Skeletal muscle tissue (tissue), 4 donors: ENCODE results near the gene AKAP12. TPM values are rescaled to one million over a fixed set of nuclear protein-coding genes. Genes with fewer than 3 reads are reported as not detected.
"Not testable (repeated sequence)": the region's sequence is repeated elsewhere in the genome, so short reads cannot be mapped to it uniquely, and the experiment has no call there.

Source experiments
- H3K27ac ChIP-seq: one replicate; pipeline ENCODE4 v1.7.0; 2013; ENCODE audit warnings: mild to moderate bottlenecking, low read depth, low read length, inconsistent platforms
- H3K27me3 ChIP-seq, 3 donors: one replicate each; pipeline ENCODE4 v1.7.0; 2013; ENCODE audit warnings: low read length in 3 of 3; ENCODE audit not compliant: control insufficient read depth in 3 of 3, insufficient read depth in 3 of 3
- H3K36me3 ChIP-seq, 3 donors: one replicate each; pipeline ENCODE4 v1.7.0; 2013; ENCODE audit warnings: low read length in 3 of 3; ENCODE audit not compliant: control insufficient read depth in 3 of 3, insufficient read depth in 3 of 3
- H3K4me1 ChIP-seq, 3 donors: one replicate each; pipeline ENCODE4 v1.7.0; 2013; ENCODE audit warnings: low read length in 3 of 3, mild to moderate bottlenecking in 3 of 3; ENCODE audit not compliant: control insufficient read depth in 3 of 3, insufficient read depth in 3 of 3
- H3K4me3 ChIP-seq, 3 donors: one replicate each; pipeline ENCODE4 v1.7.0; 2013; ENCODE audit warnings: low read length in 3 of 3
- H3K9ac ChIP-seq, 3 donors: one replicate each; pipeline ENCODE4 v1.7.0; 2013; ENCODE audit warnings: low read length in 3 of 3, mild to moderate bottlenecking in 3 of 3, moderate library complexity in 2 of 3, low read depth in 1 of 3
- H3K9me3 ChIP-seq, 3 donors: one replicate each; pipeline ENCODE4 v1.7.0; 2013; ENCODE audit warnings: low read length in 3 of 3; ENCODE audit not compliant: control insufficient read depth in 3 of 3
- total RNA-seq: library from RNA; depleted of rRNA; stranded (reverse); fragments of >200 nt; gene quantifications from one replicate; pipeline ENCODE4 v1.2.3, GENCODE V29; 2014
- donor health status: Osteomylitis.

The AKAP12 gene
- total RNA-seq, 1 donor from 2014 or later, result 99.7 TPM

GRCh38 chr6:151351146-151351700 is 111.5 kb downstream of the AKAP12 start:
- no peak overlapping the region for H3K9ac ChIP-seq
- no peaks in the 10 kb centered on the region for H3K9me3 ChIP-seq
- H3K36me3 ChIP-seq, result peaks cover 0 to 5% (median 4%) of the 10 kb centered on the region in 3 donors
- no peaks in the 10 kb centered on the region for H3K27me3 ChIP-seq
- no peak overlapping the region for H3K27ac ChIP-seq
- no peaks in the 10 kb centered on the region for H3K4me1 ChIP-seq
- no peak overlapping the region for H3K4me3 ChIP-seq

DNA sequence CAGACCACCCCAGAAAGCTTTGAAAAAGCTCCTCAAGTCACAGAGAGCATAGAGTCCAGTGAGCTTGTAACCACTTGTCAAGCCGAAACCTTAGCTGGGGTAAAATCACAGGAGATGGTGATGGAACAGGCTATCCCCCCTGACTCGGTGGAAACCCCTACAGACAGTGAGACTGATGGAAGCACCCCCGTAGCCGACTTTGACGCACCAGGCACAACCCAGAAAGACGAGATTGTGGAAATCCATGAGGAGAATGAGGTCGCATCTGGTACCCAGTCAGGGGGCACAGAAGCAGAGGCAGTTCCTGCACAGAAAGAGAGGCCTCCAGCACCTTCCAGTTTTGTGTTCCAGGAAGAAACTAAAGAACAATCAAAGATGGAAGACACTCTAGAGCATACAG is 112.0 kb downstream of the AKAP12 start:
- Histone ChIP-seq H3K36me3 (peaks cover 0 to 7% (median 4%) of the 10 kb centered on the region in 3 donors), H3K4me1 (no peaks in the 10 kb centered on the region)

DNA sequence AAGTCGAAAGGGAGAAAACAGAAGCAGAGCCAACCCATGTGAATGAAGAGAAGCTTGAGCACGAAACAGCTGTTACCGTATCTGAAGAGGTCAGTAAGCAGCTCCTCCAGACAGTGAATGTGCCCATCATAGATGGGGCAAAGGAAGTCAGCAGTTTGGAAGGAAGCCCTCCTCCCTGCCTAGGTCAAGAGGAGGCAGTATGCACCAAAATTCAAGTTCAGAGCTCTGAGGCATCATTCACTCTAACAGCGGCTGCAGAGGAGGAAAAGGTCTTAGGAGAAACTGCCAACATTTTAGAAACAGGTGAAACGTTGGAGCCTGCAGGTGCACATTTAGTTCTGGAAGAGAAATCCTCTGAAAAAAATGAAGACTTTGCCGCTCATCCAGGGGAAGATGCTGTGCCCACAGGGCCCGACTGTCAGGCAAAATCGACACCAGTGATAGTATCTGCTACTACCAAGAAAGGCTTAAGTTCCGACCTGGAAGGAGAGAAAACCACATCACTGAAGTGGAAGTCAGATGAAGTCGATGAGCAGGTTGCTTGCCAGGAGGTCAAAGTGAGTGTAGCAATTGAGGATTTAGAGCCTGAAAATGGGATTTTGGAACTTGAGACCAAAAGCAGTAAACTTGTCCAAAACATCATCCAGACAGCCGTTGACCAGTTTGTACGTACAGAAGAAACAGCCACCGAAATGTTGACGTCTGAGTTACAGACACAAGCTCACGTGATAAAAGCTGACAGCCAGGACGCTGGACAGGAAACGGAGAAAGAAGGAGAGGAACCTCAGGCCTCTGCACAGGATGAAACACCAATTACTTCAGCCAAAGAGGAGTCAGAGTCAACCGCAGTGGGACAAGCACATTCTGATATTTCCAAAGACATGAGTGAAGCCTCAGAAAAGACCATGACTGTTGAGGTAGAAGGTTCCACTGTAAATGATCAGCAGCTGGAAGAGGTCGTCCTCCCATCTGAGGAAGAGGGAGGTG is 112.9 kb downstream of the AKAP12 start:
- Histone ChIP-seq H3K27me3 (no peaks in the 10 kb centered on the region), H3K9ac (no peak overlapping the region), H3K36me3 (peaks cover 0 to 8% (median 4%) of the 10 kb centered on the region in 3 donors), H3K4me3 (no peak overlapping the region), H3K9me3 (no peaks in the 10 kb centered on the region), H3K4me1 (no peaks in the 10 kb centered on the region), H3K27ac (no peak overlapping the region)

More for the DNA sequence above, 112.0 kb downstream of the AKAP12 start:
- no peak overlapping the region for H3K4me3 ChIP-seq
- H3K27me3 ChIP-seq, result no peaks in the 10 kb centered on the region
- no peak overlapping the region for H3K9ac ChIP-seq
- no peaks in the 10 kb centered on the region for H3K9me3 ChIP-seq
- H3K27ac ChIP-seq, result no peak overlapping the region

- Histone ChIP-seq H3K4me3 (no peak overlapping the region), H3K9ac (no peak overlapping the region), H3K36me3 (peaks cover 0 to 9% (median 4%) of the 10 kb centered on the region in 3 donors), H3K4me1 (no peaks in the 10 kb centered on the region), H3K27me3 (no peaks in the 10 kb centered on the region), H3K9me3 (no peaks in the 10 kb centered on the region), H3K27ac (no peak overlapping the region)
Measured at GRCh38 chr6:151353795-151354194, 114.0 kb downstream of the AKAP12 start.

- not testable (repeated sequence) for H3K27ac ChIP-seq, H3K4me1 ChIP-seq, H3K27me3 ChIP-seq, H3K4me3 ChIP-seq, H3K9me3 ChIP-seq, H3K9ac ChIP-seq
- H3K36me3 ChIP-seq, result peaks cover 10 to 11% (median 10%) of the 10 kb centered on the region in 3 donors
Measured at GRCh38 chr6:151356983-151357382, 117.2 kb downstream of the AKAP12 start.

- Histone ChIP-seq H3K4me1 (no peaks in the 10 kb centered on the region), H3K36me3 (peaks cover 11 to 19% (median 13%) of the 10 kb centered on the region in 3 donors), H3K27ac (no peak overlapping the region)
Measured at GRCh38 chr6:151357758-151358436, 118.1 kb downstream of the AKAP12 start.

DNA sequence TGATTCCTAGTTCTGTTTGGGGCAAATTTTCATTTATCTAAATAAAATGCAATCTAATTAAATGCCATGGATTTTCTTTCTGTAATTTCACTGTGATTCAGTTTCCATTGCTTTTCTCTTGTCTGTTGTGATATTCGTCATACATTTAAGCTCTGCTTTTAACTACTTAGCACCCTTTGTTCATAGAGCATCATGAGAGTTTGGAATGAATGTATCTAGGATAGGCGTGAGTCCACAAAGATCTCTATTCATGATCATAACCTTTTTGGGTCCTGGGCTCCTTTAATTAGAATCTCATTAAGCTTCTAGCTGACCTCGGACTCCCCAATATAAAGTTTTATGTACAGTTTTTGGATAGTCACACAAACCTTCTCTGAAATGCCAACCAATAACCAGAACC is 118.7 kb downstream of the AKAP12 start:
- Histone ChIP-seq H3K9ac (no peak overlapping the region), H3K36me3 (peaks cover 11 to 23% (median 13%) of the 10 kb centered on the region in 3 donors), H3K4me3 (no peak overlapping the region), H3K9me3 (no peaks in the 10 kb centered on the region), H3K4me1 (no peaks in the 10 kb centered on the region), H3K27me3 (no peaks in the 10 kb centered on the region), H3K27ac (no peak overlapping the region)

More at GRCh38 chr6:151357758-151358436, 118.1 kb downstream of the AKAP12 start:
- Histone ChIP-seq H3K4me3 (no peak overlapping the region), H3K9ac (no peak overlapping the region), H3K9me3 (no peaks in the 10 kb centered on the region), H3K27me3 (no peaks in the 10 kb centered on the region)

DNA sequence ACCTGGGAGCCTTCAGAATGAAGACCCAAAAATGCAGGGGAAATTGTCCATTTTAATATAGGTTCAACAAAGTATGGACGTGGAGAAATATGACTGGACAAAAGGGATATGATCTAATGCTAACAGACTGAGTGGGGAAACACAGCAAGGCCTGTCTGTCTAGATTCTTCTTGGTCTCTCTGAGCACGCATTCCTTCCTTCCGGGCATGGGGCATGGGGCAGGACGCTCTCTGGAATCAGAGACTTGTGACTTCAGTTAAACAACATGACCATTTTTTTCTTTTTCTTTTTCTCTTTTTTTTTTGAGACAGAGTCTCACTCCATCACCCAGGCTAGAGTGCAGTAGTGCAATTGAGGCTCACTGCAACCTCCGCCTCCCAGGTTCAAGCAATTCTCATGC is 119.7 kb downstream of the AKAP12 start:
- Histone ChIP-seq H3K4me3 (no peak overlapping the region), H3K36me3 (peaks cover 11 to 23% (median 13%) of the 10 kb centered on the region in 3 donors), H3K4me1 (no peaks in the 10 kb centered on the region), H3K27me3 (no peaks in the 10 kb centered on the region), H3K9me3 (no peaks in the 10 kb centered on the region), H3K27ac (no peak overlapping the region), H3K9ac (no peak overlapping the region)

DNA sequence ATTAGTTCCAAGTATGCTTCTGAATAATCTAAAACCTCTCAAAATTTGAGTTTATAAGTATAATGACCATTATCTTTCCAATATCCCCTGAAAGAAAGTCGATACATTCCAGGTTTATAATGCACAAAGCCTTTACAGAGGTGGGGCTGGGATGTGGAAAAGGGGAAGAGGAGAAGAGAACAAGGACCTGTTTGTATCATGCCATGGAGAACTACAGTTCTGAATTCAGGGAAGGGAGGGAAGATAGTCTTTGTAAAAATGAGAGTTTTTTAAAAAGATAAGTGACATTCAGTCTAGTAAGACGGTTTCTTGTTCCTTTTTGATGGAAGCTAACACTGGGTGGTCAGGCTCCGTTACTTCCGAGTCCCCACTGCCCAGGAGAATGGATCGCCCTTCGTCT is 125.5 kb downstream of the AKAP12 start:
- Histone ChIP-seq H3K9me3 (no peaks in the 10 kb centered on the region), H3K9ac (no peak overlapping the region), H3K4me3 (no peak overlapping the region), H3K27me3 (no peaks in the 10 kb centered on the region), H3K27ac (no peak overlapping the region), H3K36me3 (peaks cover 25 to 42% (median 32%) of the 10 kb centered on the region in 3 donors), H3K4me1 (no peaks in the 10 kb centered on the region)
